Peyer's patch (tissue), 4 donors: ENCODE results near the gene FADS6. TPM values are rescaled to one million over a fixed set of nuclear protein-coding genes. Genes with fewer than 3 reads are reported as not detected.

Source experiments
- DNase-seq, 3 donors: peaks; one replicate each; pipeline ENCODE4 v3.0.0-alpha.2; 2017 to 2019
- H3K27ac ChIP-seq, 4 donors: fragments of 200-600 bp; sonication (generic); one replicate each; pipeline ENCODE4 v1.5.1; 2016 to 2019
- H3K27me3 ChIP-seq, 2 donors: fragments of 200-600 bp; sonication (generic); one replicate each; pipeline ENCODE4 v1.5.1; 2019
- H3K36me3 ChIP-seq, 3 donors: fragments of 200-600 bp; sonication (generic); one replicate each; pipeline ENCODE4 v1.5.1; 2016 to 2019
- H3K4me1 ChIP-seq, 4 donors: fragments of 200-600 bp; sonication (generic); one replicate each; pipeline ENCODE4 v1.5.1; 2016 to 2019
- H3K4me3 ChIP-seq, 4 donors: fragments of 200-600 bp; sonication (generic); 1 replicate in 3 of 4; 2 replicates in 1 of 4; pipeline ENCODE4 v1.5.1; 2016 to 2019; ENCODE audit warnings: mild to moderate bottlenecking in 1 of 4
- H3K9me3 ChIP-seq, 4 donors: fragments of 200-600 bp; sonication (generic); one replicate each; pipeline ENCODE4 v1.5.1; 2016 to 2019; ENCODE audit warnings: mild to moderate bottlenecking in 1 of 4
- POLR2A ChIP-seq, 2 donors: fragments of 450-650 bp; IDR thresholded peaks; one replicate each; pipeline ENCODE4 v1.5.1; 2017; ENCODE audit warnings: antibody characterized with exemption in 2 of 2, mild to moderate bottlenecking in 2 of 2, moderate library complexity in 2 of 2
- total RNA-seq, 4 donors: library from RNA; depleted of rRNA; stranded (reverse); fragments of >200 nt; gene quantifications; one replicate each; pipeline ENCODE4 v1.1.0, GENCODE V29; 2016
- TF ChIP-seq, protein P1 (sequence below), 6 experiments: fragments of 450-650 bp in 4 of 6; fragments of 200-600 bp in 2 of 6; sonication (generic) in 1 of 6; IDR thresholded peaks; one replicate each; pipeline ENCODE4 v1.5.1; 2017 to 2019; ENCODE audit warnings: antibody characterized with exemption in 6 of 6, mild to moderate bottlenecking in 3 of 6, moderate library complexity in 1 of 6

The FADS6 gene
- total RNA-seq, 4 donors from 2014 or later = 79.9 to 161 (median 82.1) TPM; not detected in 1

GRCh38 chr17:74937064-74938051, 43.9 kb upstream of the FADS6 start:
- TF ChIP-seq POLR2A (IDR thresholded peaks at IDR 0.05) = no peak
- H3K27ac ChIP-seq = no peak overlapping the region
- H3K27me3 ChIP-seq = peaks cover 0 to 18% of the 10 kb centered on the region in 2 donors
- peaks cover 0 to 17% (median 0%) of the 10 kb centered on the region in 4 donors for H3K4me1 ChIP-seq
- H3K4me3 ChIP-seq = no peak overlapping the region
- DNase-seq = no peak
- H3K36me3 ChIP-seq = no peaks in the 10 kb centered on the region
- H3K9me3 ChIP-seq = no peaks in the 10 kb centered on the region

GRCh38 chr17:74936470-74936799, 43.0 kb upstream of the FADS6 start:
- H3K4me1 ChIP-seq = peaks cover 0 to 17% (median 0%) of the 10 kb centered on the region in 4 donors
- no peak for DNase-seq
- TF ChIP-seq POLR2A (IDR thresholded peaks at IDR 0.05) = no peak
- TF ChIP-seq, protein P1, sequence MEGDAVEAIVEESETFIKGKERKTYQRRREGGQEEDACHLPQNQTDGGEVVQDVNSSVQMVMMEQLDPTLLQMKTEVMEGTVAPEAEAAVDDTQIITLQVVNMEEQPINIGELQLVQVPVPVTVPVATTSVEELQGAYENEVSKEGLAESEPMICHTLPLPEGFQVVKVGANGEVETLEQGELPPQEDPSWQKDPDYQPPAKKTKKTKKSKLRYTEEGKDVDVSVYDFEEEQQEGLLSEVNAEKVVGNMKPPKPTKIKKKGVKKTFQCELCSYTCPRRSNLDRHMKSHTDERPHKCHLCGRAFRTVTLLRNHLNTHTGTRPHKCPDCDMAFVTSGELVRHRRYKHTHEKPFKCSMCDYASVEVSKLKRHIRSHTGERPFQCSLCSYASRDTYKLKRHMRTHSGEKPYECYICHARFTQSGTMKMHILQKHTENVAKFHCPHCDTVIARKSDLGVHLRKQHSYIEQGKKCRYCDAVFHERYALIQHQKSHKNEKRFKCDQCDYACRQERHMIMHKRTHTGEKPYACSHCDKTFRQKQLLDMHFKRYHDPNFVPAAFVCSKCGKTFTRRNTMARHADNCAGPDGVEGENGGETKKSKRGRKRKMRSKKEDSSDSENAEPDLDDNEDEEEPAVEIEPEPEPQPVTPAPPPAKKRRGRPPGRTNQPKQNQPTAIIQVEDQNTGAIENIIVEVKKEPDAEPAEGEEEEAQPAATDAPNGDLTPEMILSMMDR (IDR thresholded peaks at IDR 0.05) = no peak
- H3K9me3 ChIP-seq = no peaks in the 10 kb centered on the region
- peaks cover 0 to 18% of the 10 kb centered on the region in 2 donors for H3K27me3 ChIP-seq
- peak overlapping the region in 2 of 4 donors; percentile 18 to 28 for H3K4me3 ChIP-seq
- H3K36me3 ChIP-seq = no peaks in the 10 kb centered on the region
- no peak overlapping the region for H3K27ac ChIP-seq

GRCh38 chr17:74935585-74936469, 42.4 kb upstream of the FADS6 start, which contains the start of gene OTOP3:
TSS of gene OTOP3 (plus strand) at chr17:74935898. CDS start at chr17:74935922, 24 bp downstream.
- H3K4me3 ChIP-seq = peak within 1 kb of the TSS in 2 of 4 donors; percentile 18 to 28
- H3K9me3 ChIP-seq = no peaks in the 10 kb centered on the region
- H3K27me3 ChIP-seq = peaks cover 0 to 18% of the 10 kb centered on the region in 2 donors
- no peak within 1 kb of the TSS for H3K27ac ChIP-seq
- DNase-seq = no peak
- TF ChIP-seq, protein P1 (IDR thresholded peaks at IDR 0.05) = no peak
- no peak for TF ChIP-seq POLR2A (IDR thresholded peaks at IDR 0.05)
- peaks cover 0 to 17% (median 0%) of the 10 kb centered on the region in 4 donors for H3K4me1 ChIP-seq
- H3K36me3 ChIP-seq = no peaks in the 10 kb centered on the region

- no peak for TF ChIP-seq POLR2A (IDR thresholded peaks at IDR 0.05)
- TF ChIP-seq, protein P1 (IDR thresholded peaks at IDR 0.05) = no peak
- H3K27ac ChIP-seq = no peak overlapping the region
- H3K36me3 ChIP-seq = no peaks in the 10 kb centered on the region
- no peaks in the 10 kb centered on the region for H3K9me3 ChIP-seq
- no peak overlapping the region for H3K4me3 ChIP-seq
- H3K27me3 ChIP-seq = peaks cover 0 to 18% of the 10 kb centered on the region in 2 donors
- no peak for DNase-seq
- peaks cover 0 to 17% (median 0%) of the 10 kb centered on the region in 4 donors for H3K4me1 ChIP-seq
Measured at GRCh38 chr17:74935048-74935447, 41.6 kb upstream of the FADS6 start.

DNA sequence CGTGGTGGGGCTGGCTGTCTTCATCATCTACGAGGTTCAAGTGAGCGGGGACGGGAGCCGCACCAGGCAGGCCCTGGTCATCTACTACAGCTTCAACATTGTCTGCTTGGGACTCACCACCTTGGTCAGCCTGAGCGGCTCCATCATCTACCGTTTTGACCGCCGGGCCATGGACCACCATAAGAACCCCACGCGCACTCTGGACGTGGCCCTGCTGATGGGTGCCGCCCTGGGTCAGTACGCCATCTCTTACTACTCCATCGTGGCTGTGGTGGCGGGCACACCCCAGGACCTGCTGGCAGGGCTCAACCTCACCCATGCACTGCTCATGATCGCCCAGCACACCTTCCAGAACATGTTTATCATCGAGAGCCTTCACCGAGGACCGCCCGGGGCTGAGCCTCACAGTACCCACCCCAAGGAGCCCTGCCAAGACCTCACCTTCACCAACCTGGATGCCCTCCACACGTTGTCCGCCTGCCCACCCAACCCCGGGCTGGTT, 37.2 kb upstream of the FADS6 start:
- no peaks in the 10 kb centered on the region for H3K36me3 ChIP-seq
- peaks cover 0 to 2% (median 0%) of the 10 kb centered on the region in 4 donors for H3K4me1 ChIP-seq
- H3K27me3 ChIP-seq = peaks cover 0 to 5% of the 10 kb centered on the region in 2 donors
- no peak overlapping the region for H3K4me3 ChIP-seq
- DNase-seq = no peak
- no peak overlapping the region for H3K27ac ChIP-seq
- no peaks in the 10 kb centered on the region for H3K9me3 ChIP-seq
- no peak for TF ChIP-seq POLR2A (IDR thresholded peaks at IDR 0.05)
- TF ChIP-seq, protein P1 (IDR thresholded peaks at IDR 0.05) = no peak
